Activated naive CD4-positive, alpha-beta T cell treated with anti-CD3 and anti-CD28 coated beads for 36 hours (primary cell): ENCODE data around the gene NTM. TPM values are rescaled to one million over a fixed set of nuclear protein-coding genes. Genes with fewer than 3 reads are reported as not detected.
"Not testable (repeated sequence)": the region's sequence is repeated elsewhere in the genome, so short reads cannot be mapped to it uniquely, and the experiment has no call there.

Experiments
- CTCF ChIA-PET: fragments of 350-600 bp; sonication (Branson Sonifier 250); formaldehyde crosslinking; loops from one replicate; lab custom pipeline; 2021; ENCODE audit warnings: antibody characterized with exemption; lab: Charles Lee
- DNase-seq: peaks from one replicate; pipeline ENCODE4 v3.0.0-alpha.2; 2020
- H3K27ac Mint-ChIP-seq: one replicate; pipeline ENCODE4 v1.8.0; 2021; ENCODE audit warnings: mild to moderate bottlenecking, mixed read lengths
- H3K27me3 Mint-ChIP-seq: one replicate; pipeline ENCODE4 v1.8.0; 2021; ENCODE audit warnings: low read depth, mixed read lengths
- H3K36me3 Mint-ChIP-seq: one replicate; pipeline ENCODE4 v1.8.0; 2021; ENCODE audit warnings: low read depth, mixed read lengths
- H3K4me1 Mint-ChIP-seq: one replicate; pipeline ENCODE4 v1.8.0; 2021; ENCODE audit warnings: low read depth, mixed read lengths
- H3K4me3 Mint-ChIP-seq: one replicate; pipeline ENCODE4 v1.8.0; 2021; ENCODE audit warnings: mild to moderate bottlenecking, moderate library complexity, mixed read lengths
- H3K9me3 Mint-ChIP-seq: one replicate; pipeline ENCODE4 v1.8.0; 2021; ENCODE audit warnings: mixed read lengths
- intact Hi-C: fragments of 100-400 bp; cut with micrococcal nuclease; formaldehyde crosslinking; loops from one replicate; pipeline ENCODE4 v1.15.1; 2023
- total RNA-seq, 2 experiments: library from RNA; stranded (reverse); gene quantifications; one replicate each; pipeline ENCODE4 v1.2.3, GENCODE V29; 2021

NTM gene
- not detected for total RNA-seq

GRCh38 chr11:131370090-131370751 lies at the start of gene NTM:
NTM (plus strand) TSS chr11:131370615.
- no peak within 1 kb of the TSS for H3K4me3 Mint-ChIP-seq
- H3K36me3 Mint-ChIP-seq, result no peaks in the 10 kb centered on the region
- no peaks in the 10 kb centered on the region for H3K9me3 Mint-ChIP-seq
- DNase-seq, result no peak
- intact Hi-C loops, result no loop called here
- peaks cover 2% of the 10 kb centered on the region for H3K27me3 Mint-ChIP-seq
- no peak within 1 kb of the TSS for H3K27ac Mint-ChIP-seq
- CTCF ChIA-PET, result no interaction called here
- H3K4me1 Mint-ChIP-seq, result no peaks in the 10 kb centered on the region

GRCh38 chr11:131324921-131325570 lies 45.4 kb upstream of the NTM start:
- Mint-ChIP-seq H3K36me3 (no peaks in the 10 kb centered on the region), H3K9me3 (no peaks in the 10 kb centered on the region), H3K27me3 (no peaks in the 10 kb centered on the region), H3K4me1 (no peaks in the 10 kb centered on the region), H3K27ac (no peak overlapping the region), H3K4me3 (no peak overlapping the region)
- intact Hi-C loops, result no loop called here
- no peak for DNase-seq
- CTCF ChIA-PET, result no interaction called here

GRCh38 chr11:131326829-131327228 lies 43.6 kb upstream of the NTM start:
- intact Hi-C loops, result no loop called here
- CTCF ChIA-PET, result no interaction called here
- Mint-ChIP-seq H3K4me1 (no peaks in the 10 kb centered on the region), H3K27me3 (no peaks in the 10 kb centered on the region), H3K27ac (no peak overlapping the region), H3K36me3 (no peaks in the 10 kb centered on the region), H3K4me3 (no peak overlapping the region), H3K9me3 (no peaks in the 10 kb centered on the region)
- DNase-seq, result no peak

GRCh38 chr11:131327421-131327820 lies 43.0 kb upstream of the NTM start:
- H3K4me1 Mint-ChIP-seq, result no peaks in the 10 kb centered on the region
- CTCF ChIA-PET, result no interaction called here
- no peaks in the 10 kb centered on the region for H3K27me3 Mint-ChIP-seq
- intact Hi-C loops, result no loop called here
- H3K27ac Mint-ChIP-seq, result no peak overlapping the region
- H3K4me3 Mint-ChIP-seq, result no peak overlapping the region
- H3K36me3 Mint-ChIP-seq, result no peaks in the 10 kb centered on the region
- H3K9me3 Mint-ChIP-seq, result no peaks in the 10 kb centered on the region
- DNase-seq, result no peak

DNA sequence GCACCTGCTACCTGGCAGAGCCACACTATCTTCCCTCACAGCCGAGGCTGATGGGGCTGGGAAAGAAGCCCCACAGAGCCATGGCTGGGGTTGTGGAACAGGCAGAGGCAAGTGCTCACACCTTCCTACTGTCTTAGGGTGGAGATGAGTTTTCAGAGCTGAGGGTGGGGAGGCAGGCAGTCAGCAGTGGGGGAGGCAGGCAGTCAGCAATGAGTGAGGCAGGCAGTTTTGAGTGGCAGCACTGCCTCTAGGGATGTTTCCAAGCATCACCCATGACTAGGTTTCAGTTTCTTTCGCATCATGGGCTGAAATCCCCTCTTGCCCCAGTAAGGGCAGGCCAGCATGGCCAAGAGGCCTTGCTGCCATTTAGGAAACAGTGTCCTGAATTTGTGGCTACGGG lies 41.6 kb upstream of the NTM start:
- intact Hi-C loops, result no loop called here
- H3K27me3 Mint-ChIP-seq, result no peaks in the 10 kb centered on the region
- H3K27ac Mint-ChIP-seq, result no peak overlapping the region
- CTCF ChIA-PET, result no interaction called here
- H3K4me1 Mint-ChIP-seq, result no peaks in the 10 kb centered on the region
- H3K36me3 Mint-ChIP-seq, result no peaks in the 10 kb centered on the region
- H3K9me3 Mint-ChIP-seq, result no peaks in the 10 kb centered on the region
- H3K4me3 Mint-ChIP-seq, result no peak overlapping the region
- DNase-seq, result no peak

DNA sequence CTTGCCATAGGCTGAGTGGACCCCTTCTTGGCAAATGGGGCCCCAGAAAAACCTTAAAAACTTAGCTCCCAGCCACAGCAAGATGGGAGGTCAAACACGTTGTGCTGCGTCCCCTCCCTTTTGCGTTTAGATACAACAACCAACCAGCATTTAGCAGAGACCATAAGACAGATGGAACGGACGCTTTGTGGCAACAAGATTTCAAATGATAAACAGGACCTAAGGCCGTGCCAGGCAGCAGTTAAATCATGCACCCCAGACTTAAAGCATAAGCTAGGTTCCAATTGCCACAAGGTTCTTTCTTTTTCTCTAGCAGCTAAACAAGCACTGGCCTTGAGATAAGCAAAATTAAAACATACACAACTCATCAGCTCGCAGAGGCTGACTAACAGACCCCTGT lies 39.4 kb upstream of the NTM start:
- intact Hi-C loops, result no loop called here
- Mint-ChIP-seq H3K27me3 (no peaks in the 10 kb centered on the region), H3K9me3 (no peaks in the 10 kb centered on the region), H3K4me1 (no peaks in the 10 kb centered on the region), H3K36me3 (no peaks in the 10 kb centered on the region), H3K27ac (no peak overlapping the region), H3K4me3 (no peak overlapping the region)
- DNase-seq, result no peak
- CTCF ChIA-PET, result interaction anchor here (1.4 kb wide), 1 partner anchor 9 kb away, joined by 3 read pairs; no protein-coding TSS in a partner anchor

DNA sequence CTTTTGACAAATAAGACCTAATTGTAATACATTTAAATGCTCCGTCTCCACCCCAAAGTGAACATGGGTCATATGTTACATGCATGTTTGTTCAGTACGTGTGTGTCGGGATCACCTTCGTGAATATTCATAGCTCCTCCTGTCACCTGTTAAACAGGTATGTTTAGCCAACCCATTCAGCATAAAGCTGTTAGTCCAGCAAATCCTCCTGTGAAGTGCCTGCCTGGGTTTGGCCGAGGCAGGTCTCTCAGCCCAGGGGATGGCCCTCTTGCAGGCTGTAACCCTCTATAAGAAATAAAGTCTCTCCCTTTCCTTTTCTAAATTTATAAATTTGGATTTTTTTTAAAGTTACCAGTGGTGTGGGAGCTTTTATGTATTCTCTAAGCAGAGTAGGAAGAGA lies 38.9 kb upstream of the NTM start:
- Mint-ChIP-seq H3K4me3 (no peak overlapping the region), H3K27me3 (no peaks in the 10 kb centered on the region), H3K27ac (no peak overlapping the region), H3K36me3 (no peaks in the 10 kb centered on the region), H3K4me1 (no peaks in the 10 kb centered on the region), H3K9me3 (no peaks in the 10 kb centered on the region)
- CTCF ChIA-PET, result interaction anchor here (1.4 kb wide), 1 partner anchor 9 kb away, joined by 3 read pairs; no protein-coding TSS in a partner anchor
- DNase-seq, result no peak
- intact Hi-C loops, result no loop called here

GRCh38 chr11:131334601-131335000 lies 35.8 kb upstream of the NTM start:
- Mint-ChIP-seq H3K4me1 (no peaks in the 10 kb centered on the region), H3K4me3 (no peak overlapping the region), H3K27me3 (no peaks in the 10 kb centered on the region), H3K36me3 (no peaks in the 10 kb centered on the region), H3K9me3 (no peaks in the 10 kb centered on the region), H3K27ac (no peak overlapping the region)
- DNase-seq, result no peak
- CTCF ChIA-PET, result no interaction called here
- intact Hi-C loops, result no loop called here

DNA sequence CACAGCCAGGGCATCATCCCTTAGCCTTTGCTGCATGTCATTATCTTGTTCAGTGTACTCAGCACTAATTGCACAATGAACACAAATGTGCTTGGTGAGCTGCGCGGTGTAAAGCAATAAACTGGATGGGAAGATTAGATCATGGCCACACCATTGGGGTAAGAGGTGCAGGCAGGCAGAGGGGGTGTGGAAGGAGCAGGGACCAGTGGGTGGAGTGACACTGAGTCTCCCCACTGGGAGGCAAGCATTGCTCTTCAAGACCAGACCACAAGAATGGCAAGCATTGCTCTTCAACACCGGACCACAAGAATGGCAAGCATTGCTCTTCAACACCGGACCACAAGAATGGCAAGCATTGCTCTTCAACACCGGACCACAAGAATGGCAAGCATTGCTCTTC lies 28.5 kb upstream of the NTM start:
- DNase-seq, H3K27me3 Mint-ChIP-seq, H3K36me3 Mint-ChIP-seq, CTCF ChIA-PET, H3K4me1 Mint-ChIP-seq, H3K9me3 Mint-ChIP-seq, H3K4me3 Mint-ChIP-seq, H3K27ac Mint-ChIP-seq, intact Hi-C loops: not testable (repeated sequence)

GRCh38 chr11:131342442-131342841 lies 28.0 kb upstream of the NTM start:
- H3K9me3 Mint-ChIP-seq, CTCF ChIA-PET, H3K27ac Mint-ChIP-seq, H3K36me3 Mint-ChIP-seq, H3K27me3 Mint-ChIP-seq, DNase-seq, H3K4me1 Mint-ChIP-seq, H3K4me3 Mint-ChIP-seq, intact Hi-C loops: not testable (repeated sequence)

GRCh38 chr11:131345406-131345805 lies 25.0 kb upstream of the NTM start:
- Mint-ChIP-seq H3K36me3 (no peaks in the 10 kb centered on the region), H3K9me3 (no peaks in the 10 kb centered on the region), H3K27me3 (no peaks in the 10 kb centered on the region), H3K4me3 (no peak overlapping the region), H3K4me1 (no peaks in the 10 kb centered on the region), H3K27ac (no peak overlapping the region)
- intact Hi-C loops, result no loop called here
- CTCF ChIA-PET, result no interaction called here
- no peak for DNase-seq

DNA sequence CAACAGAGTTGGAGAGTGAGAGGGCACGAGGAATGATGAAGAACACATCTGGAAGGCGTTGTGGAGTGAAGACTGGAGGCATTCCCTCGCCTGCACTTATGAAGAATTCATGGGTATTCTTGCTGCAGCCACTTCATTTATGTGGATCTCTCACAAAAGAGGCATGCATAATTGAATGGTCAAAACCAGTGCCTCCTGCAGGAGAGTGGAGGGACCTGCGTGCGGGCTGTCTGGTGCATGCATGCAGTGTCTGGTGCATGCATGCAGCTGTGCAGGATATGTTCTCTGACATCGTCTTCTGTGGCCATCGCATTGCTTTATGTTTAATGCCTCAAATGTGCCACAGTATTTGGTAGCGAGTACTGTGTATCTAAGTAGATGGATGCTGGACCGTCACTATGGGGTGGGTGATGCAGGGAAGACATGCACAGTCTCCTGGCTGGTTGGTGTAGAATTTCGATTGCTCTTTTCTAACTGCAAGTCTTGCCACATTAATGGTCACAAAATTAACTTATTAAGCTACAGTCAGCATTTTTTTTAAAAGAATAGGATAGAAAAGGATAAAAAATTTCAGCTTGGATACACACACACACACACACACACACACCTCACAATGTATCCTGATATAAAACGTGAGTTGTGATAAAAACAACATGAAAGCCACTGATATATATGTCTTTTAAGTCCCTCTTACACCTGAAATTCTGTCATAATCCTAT lies 20.9 kb upstream of the NTM start:
- CTCF ChIA-PET, result no interaction called here
- Mint-ChIP-seq H3K27ac (no peak overlapping the region), H3K9me3 (peaks cover 4% of the 10 kb centered on the region), H3K36me3 (no peaks in the 10 kb centered on the region), H3K4me1 (no peaks in the 10 kb centered on the region), H3K27me3 (no peaks in the 10 kb centered on the region), H3K4me3 (no peak overlapping the region)
- no peak for DNase-seq
- intact Hi-C loops, result no loop called here

DNA sequence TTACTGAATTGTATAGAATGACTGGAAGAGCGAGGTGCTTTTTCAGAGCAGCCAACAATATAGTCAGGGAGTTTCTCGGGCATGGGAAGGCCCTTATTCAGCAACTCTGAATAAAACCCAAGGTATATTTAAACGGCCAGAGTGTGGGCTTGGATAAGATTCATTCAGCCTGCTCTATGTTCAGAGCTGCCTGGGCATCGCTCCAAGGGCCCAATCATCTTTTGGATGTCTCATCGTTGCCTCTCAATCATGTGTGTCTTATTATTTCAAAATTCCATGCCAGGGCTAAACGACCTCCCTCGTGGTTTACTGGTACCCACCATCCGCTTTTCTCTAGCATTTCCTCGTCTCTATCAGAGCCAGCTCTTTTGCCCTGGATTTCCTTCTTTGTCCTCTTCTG lies 19.5 kb upstream of the NTM start:
- no peaks in the 10 kb centered on the region for H3K4me1 Mint-ChIP-seq
- DNase-seq, result no peak
- H3K27ac Mint-ChIP-seq, result no peak overlapping the region
- peaks cover 5% of the 10 kb centered on the region for H3K9me3 Mint-ChIP-seq
- H3K36me3 Mint-ChIP-seq, result no peaks in the 10 kb centered on the region
- no peak overlapping the region for H3K4me3 Mint-ChIP-seq
- no peaks in the 10 kb centered on the region for H3K27me3 Mint-ChIP-seq
- CTCF ChIA-PET, result no interaction called here
- intact Hi-C loops, result no loop called here
